ENCODE data around the gene FSIP2.
"Not testable (repeated sequence)": the region's sequence is repeated elsewhere in the genome, so short reads cannot be mapped to it uniquely, and the experiment has no call there.

The FSIP2 gene

GRCh38 chr2:185864468-185865260 is 126.1 kb downstream of the FSIP2 start:
- not testable (repeated sequence) for H3K9ac ChIP-seq (ENCODE audit: low read depth, low read length); H3K27me3 ChIP-seq (ENCODE audit: control insufficient read depth, insufficient read depth, low read length); H3K36me3 ChIP-seq (ENCODE audit: control insufficient read depth, insufficient read depth, low read length); H3K4me1 ChIP-seq (ENCODE audit: control insufficient read depth, insufficient read depth, low read length); H3K9me3 ChIP-seq (ENCODE audit: control insufficient read depth, insufficient read depth, low read length)
- peak overlapping the region; percentile 19 for H3K4me3 ChIP-seq (ENCODE audit: low read depth, low read length)

DNA sequence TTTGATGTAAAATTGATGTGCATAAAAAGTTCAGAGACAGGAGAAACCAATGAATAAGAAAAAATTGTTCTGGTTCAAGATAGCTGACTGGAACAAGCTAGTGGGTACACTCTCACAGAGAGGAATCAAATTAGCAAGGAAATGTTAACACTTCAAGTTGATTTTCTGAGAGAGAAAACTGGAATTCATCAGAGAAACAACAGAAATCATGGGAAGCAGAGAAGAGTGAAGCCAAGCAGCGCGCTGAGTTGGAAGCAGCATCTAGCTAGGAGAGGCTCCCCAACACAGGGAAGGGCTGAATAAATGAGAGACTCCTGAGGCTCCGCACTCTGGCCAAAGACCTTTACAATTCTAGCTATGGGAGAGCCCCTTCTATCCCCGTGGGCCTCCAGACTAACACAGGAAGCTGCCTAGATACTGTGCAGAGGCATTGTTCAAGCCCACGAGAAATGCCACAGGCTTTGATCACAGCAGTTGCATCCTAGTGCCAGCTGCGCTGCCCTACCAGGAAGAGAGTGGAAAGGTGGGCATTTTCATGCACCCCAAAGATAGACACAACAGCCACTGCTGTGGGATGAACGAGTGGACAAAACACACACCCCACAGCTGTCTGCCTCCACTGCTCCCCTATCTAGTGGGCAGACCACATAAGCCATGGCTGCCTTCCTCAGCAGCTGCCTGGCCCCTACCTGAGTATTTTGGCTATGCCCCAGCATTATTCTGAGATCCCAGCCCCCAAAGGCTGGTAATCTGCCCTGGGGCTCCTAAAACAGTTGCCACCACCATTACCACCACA is 136.7 kb downstream of the FSIP2 start:
- Histone ChIP-seq H3K27me3 (ENCODE audit: control insufficient read depth, insufficient read depth, low read length) (no peaks in the 10 kb centered on the region), H3K4me1 (ENCODE audit: control insufficient read depth, insufficient read depth, low read length) (no peaks in the 10 kb centered on the region), H3K9ac (ENCODE audit: low read depth, low read length) (no peak overlapping the region), H3K9me3 (ENCODE audit: control insufficient read depth, insufficient read depth, low read length) (no peaks in the 10 kb centered on the region), H3K4me3 (ENCODE audit: low read depth, low read length) (no peak overlapping the region), H3K36me3 (ENCODE audit: control insufficient read depth, insufficient read depth, low read length) (no peaks in the 10 kb centered on the region)

- H3K4me1 ChIP-seq (ENCODE audit: control insufficient read depth, insufficient read depth, low read length) = no peaks in the 10 kb centered on the region
- H3K9me3 ChIP-seq (ENCODE audit: control insufficient read depth, insufficient read depth, low read length) = no peaks in the 10 kb centered on the region
- no peak overlapping the region for H3K4me3 ChIP-seq (ENCODE audit: low read depth, low read length)
- no peaks in the 10 kb centered on the region for H3K36me3 ChIP-seq (ENCODE audit: control insufficient read depth, insufficient read depth, low read length)
- no peaks in the 10 kb centered on the region for H3K27me3 ChIP-seq (ENCODE audit: control insufficient read depth, insufficient read depth, low read length)
- no peak overlapping the region for H3K9ac ChIP-seq (ENCODE audit: low read depth, low read length)
Observed at GRCh38 chr2:185876234-185876633, 137.6 kb downstream of the FSIP2 start.

DNA sequence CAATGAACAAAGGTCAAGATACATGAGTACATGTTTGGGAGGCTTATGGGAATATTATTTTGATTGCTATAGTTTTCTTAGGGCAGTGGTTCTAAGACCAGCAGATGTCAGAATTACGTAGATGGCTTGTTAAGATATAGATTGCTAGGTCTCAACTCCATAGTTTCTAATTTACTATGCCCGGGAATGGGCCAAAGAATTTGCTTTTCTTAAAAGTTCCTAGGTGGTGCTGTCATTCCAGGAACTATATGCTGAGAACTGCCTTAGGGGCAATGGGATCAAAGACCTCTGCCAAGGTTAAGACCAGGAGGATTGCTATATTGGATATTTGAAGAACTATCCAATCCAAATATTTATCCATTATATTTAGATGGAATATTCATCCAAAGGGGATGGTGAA is 141.8 kb downstream of the FSIP2 start:
- no peaks in the 10 kb centered on the region for H3K36me3 ChIP-seq (ENCODE audit: control insufficient read depth, insufficient read depth, low read length)
- H3K4me3 ChIP-seq (ENCODE audit: low read depth, low read length) = no peak overlapping the region
- H3K27me3 ChIP-seq (ENCODE audit: control insufficient read depth, insufficient read depth, low read length) = no peaks in the 10 kb centered on the region
- H3K9me3 ChIP-seq (ENCODE audit: control insufficient read depth, insufficient read depth, low read length) = no peaks in the 10 kb centered on the region
- H3K4me1 ChIP-seq (ENCODE audit: control insufficient read depth, insufficient read depth, low read length) = no peaks in the 10 kb centered on the region
- H3K9ac ChIP-seq (ENCODE audit: low read depth, low read length) = no peak overlapping the region

All from iPS-15b (cell line).